ENCODE results near the gene AFAP1. TPM values are rescaled to one million over a fixed set of nuclear protein-coding genes. Genes with fewer than 3 reads are reported as not detected.

The AFAP1 gene
- total and polyA plus RNA-seq, 2 donors (not counting 3 experiments of a cell fraction or from before 2014, with no cell fraction given) = 32.3 to 103 TPM

- no TSS peak for BruUV-seq (replicated peaks)
- ChIA-PET CTCF (interaction anchor here (1.3 to 4.3 kb wide), 5 partner anchors 12 to 101 kb away, joined by 3 to 20 read pairs (median 8); no protein-coding TSS in a partner anchor), POLR2A (interaction anchor here (1.1 to 1.2 kb wide), 2 partner anchors 34 to 35 kb away, joined by 5 read pairs; partner anchors contain the start of gene AFAP1)
- H3K9ac ChIP-seq (replicated peaks; ENCODE audit: extremely low read depth, insufficient read depth, low read length) = no peak overlapping the region
- intact Hi-C loops (cut with micrococcal nuclease) (loop anchor here (1.0 to 2.0 kb wide), 6 partner anchors 14 to 99 kb away; no protein-coding TSS in a partner anchor), dilution Hi-C loops (cut with MboI; ENCODE audit: extremely low pct_ligation_motif_present, low sequenced_read_pairs) (no loop called here)
- H3K27me3 ChIP-seq (ENCODE audit: control insufficient read depth in 2 of 2, insufficient read depth in 2 of 2, low read length in 2 of 2) = no peaks in the 10 kb centered on the region
- peak overlapping the region; percentile 14 for H3K4me2 ChIP-seq (ENCODE audit: insufficient read depth, low read length)
- no peak for DNase-seq (ENCODE audit: low read depth, low spot score)
- no peak overlapping the region for H3K4me3 ChIP-seq (replicated peaks in 1 of 3; ENCODE audit: insufficient read depth in 1 of 3, low read depth in 1 of 3, low read length in 3 of 3)
- TF ChIP-seq POLR2AphosphoS5 (IDR thresholded peaks at IDR 0.05; ENCODE audit: insufficient read depth, low read depth, low read length) (no peak), EZH2 (IDR thresholded peaks at IDR 0.05; ENCODE audit: borderline replicate concordance, low read depth, low read length, severe bottlenecking) (no peak), MAX (IDR thresholded peaks at IDR 0.05; ENCODE audit: insufficient read depth, insufficient read length) (no peak)
- H2AFZ ChIP-seq (ENCODE audit: low read depth, low read length) = no peak overlapping the region
- no peaks in the 10 kb centered on the region for H3K9me1 ChIP-seq (replicated peaks; ENCODE audit: control insufficient read depth, extremely low read depth, insufficient read depth, low read length)
- H3K79me2 ChIP-seq (ENCODE audit: control insufficient read depth, insufficient read depth, low read length) = peaks cover 100% of the 10 kb centered on the region
- peaks cover 4% of the 10 kb centered on the region for H4K20me1 ChIP-seq (replicated peaks; ENCODE audit: control insufficient read depth, extremely low read depth, insufficient read depth, low read length)
- H3K9me3 ChIP-seq (replicated peaks; ENCODE audit: control insufficient read depth, insufficient read depth, low read length) = no peaks in the 10 kb centered on the region
- peaks cover 94% of the 10 kb centered on the region for H3K4me1 ChIP-seq (ENCODE audit: control insufficient read depth, extremely low read depth, insufficient read depth, low read length)
- FAIRE-seq = peak; percentile 78
- H3K36me3 ChIP-seq (ENCODE audit: control insufficient read depth in 2 of 2, extremely low read depth in 1 of 2, insufficient read depth in 2 of 2, low read length in 2 of 2) = no peaks in the 10 kb centered on the region
- peak overlapping the region; percentile 75 for H3K27ac ChIP-seq (ENCODE audit: insufficient read depth, low read depth, low read length)
Observed at GRCh38 chr4:7904952-7905915, 34.4 kb downstream of the AFAP1 start.
